Left lung (tissue), 10 donors: ENCODE measurements around the gene INPP5E. TPM values are rescaled to one million over a fixed set of nuclear protein-coding genes. Genes with fewer than 3 reads are reported as not detected.
A peak's percentile ranks its signal among the peaks of the same experiment; 100 is the strongest.

ENCODE experiments used
- ATAC-seq: fragments of 200-7000 bp; cut with Tn5 transposase; one replicate; pipeline ENCODE4 v1.9.1; 2020; ENCODE audit warnings: moderate library complexity
- DNase-seq, 4 donors: peaks; one replicate each; pipeline ENCODE4 v3.0.0-alpha.2; 2013 to 2020
- H3K27ac ChIP-seq, 2 donors: fragments of 200-600 bp; sonication (generic) in 1 of 2; one replicate each; pipeline versions ENCODE4 v1.5.0 to v1.8.0; 2020 to 2021
- H3K27me3 ChIP-seq, 2 donors: fragments of 200-600 bp; sonication (generic) in 1 of 2; one replicate each; pipeline versions ENCODE4 v1.5.0 to v1.8.0; 2020 to 2021
- H3K36me3 ChIP-seq, 2 donors: fragments of 200-600 bp; sonication (generic) in 1 of 2; one replicate each; pipeline versions ENCODE4 v1.5.0 to v1.8.0; 2020 to 2021
- H3K4me1 ChIP-seq, 2 donors: fragments of 200-600 bp; one replicate each; pipeline ENCODE4 v1.8.0; 2021
- H3K4me3 ChIP-seq, 2 donors: fragments of 200-600 bp; sonication (generic) in 1 of 2; one replicate each; pipeline versions ENCODE4 v1.5.0 to v1.8.0; 2020 to 2021; ENCODE audit warnings: mild to moderate bottlenecking in 1 of 2
- H3K9me3 ChIP-seq, 2 donors: fragments of 200-600 bp; sonication (generic) in 1 of 2; one replicate each; pipeline versions ENCODE4 v1.5.0 to v1.8.0; 2020 to 2021
- CTCF ChIP-seq, 2 donors: fragments of 200-600 bp; sonication (generic) in 1 of 2; IDR thresholded peaks; one replicate each; pipeline versions ENCODE4 v1.5.0 to v1.8.0; 2021; ENCODE audit warnings: antibody characterized with exemption in 2 of 2
- intact Hi-C, 2 donors: fragments of 100-400 bp; cut with DNase I; formaldehyde crosslinking; loops; one replicate each; pipeline versions ENCODE4 v1.11.2 to v1.14.2; 2022
- polyA plus RNA-seq, 6 donors: library from polyadenylated mRNA; unstranded; fragments of 120-200 nt; gene quantifications; one replicate each; pipeline ENCODE4 v1.2.1, GENCODE V29; 2013; ENCODE audit not compliant: insufficient read length in 6 of 6
- total RNA-seq, 2 donors: library from RNA; stranded (reverse); fragmentation: NEBNext Ultra II Directional; extraction: Animal tissue kit (Norgen Biotek cat#: 25700); gene quantifications; one replicate each; pipeline ENCODE4 v1.2.1, GENCODE V29; 2021
- donor health status: DM: no; HTN: yes; CAD: no.
- donor health status: DM: no; HTN: no; CAD: no.

The INPP5E gene
- total and polyA plus RNA-seq, 8 donors: 11.4 to 19.8 (median 13.1) TPM

- ATAC-seq (no peak), DNase-seq (no peak)
- peaks cover 0 to 58% of the 10 kb centered on the region in 2 donors for H3K36me3 ChIP-seq
- TF ChIP-seq CTCF (IDR thresholded peaks at IDR 0.05): no peak
- H3K27ac ChIP-seq: no peak overlapping the region
- peaks cover 13 to 19% of the 10 kb centered on the region in 2 donors for H3K4me1 ChIP-seq
- intact Hi-C loops: no loop called here
- H3K9me3 ChIP-seq: no peaks in the 10 kb centered on the region
- H3K4me3 ChIP-seq: no peak overlapping the region
- no peaks in the 10 kb centered on the region for H3K27me3 ChIP-seq
Measured at GRCh38 chr9:136403915-136404800, 35.5 kb downstream of the INPP5E start.

GRCh38 chr9:136403538-136403914 lies 36.1 kb downstream of the INPP5E start:
- ATAC-seq (no peak), DNase-seq (peak in 1 of 4 donors; percentile 30)
- Histone ChIP-seq H3K4me3 (no peak overlapping the region), H3K9me3 (no peaks in the 10 kb centered on the region), H3K27me3 (no peaks in the 10 kb centered on the region), H3K36me3 (peaks cover 0 to 58% of the 10 kb centered on the region in 2 donors), H3K27ac (no peak overlapping the region), H3K4me1 (peaks cover 16 to 19% of the 10 kb centered on the region in 2 donors)
- intact Hi-C loops: no loop called here
- no peak for TF ChIP-seq CTCF (IDR thresholded peaks at IDR 0.05)

- no peak for TF ChIP-seq CTCF (IDR thresholded peaks at IDR 0.05)
- intact Hi-C loops: no loop called here
Measured at GRCh38 chr9:136402067-136402466, 37.6 kb downstream of the INPP5E start.

GRCh38 chr9:136401173-136401922 lies 38.3 kb downstream of the INPP5E start:
- peak in 1 of 4 donors; percentile 25 for DNase-seq
- H3K4me3 ChIP-seq: no peak overlapping the region
- intact Hi-C loops: no loop called here
- TF ChIP-seq CTCF (IDR thresholded peaks at IDR 0.05): no peak
- H3K27me3 ChIP-seq: no peaks in the 10 kb centered on the region
- no peak for ATAC-seq
- H3K4me1 ChIP-seq: peaks cover 16 to 26% of the 10 kb centered on the region in 2 donors
- no peaks in the 10 kb centered on the region for H3K9me3 ChIP-seq
- no peak overlapping the region for H3K27ac ChIP-seq
- H3K36me3 ChIP-seq: peaks cover 0 to 59% of the 10 kb centered on the region in 2 donors

More at GRCh38 chr9:136402067-136402466, 37.6 kb downstream of the INPP5E start:
- DNase-seq (no peak), ATAC-seq (no peak)
- no peak overlapping the region for H3K4me3 ChIP-seq
- H3K9me3 ChIP-seq: no peaks in the 10 kb centered on the region
- no peak overlapping the region for H3K27ac ChIP-seq
- peaks cover 0 to 59% of the 10 kb centered on the region in 2 donors for H3K36me3 ChIP-seq
- no peaks in the 10 kb centered on the region for H3K27me3 ChIP-seq
- H3K4me1 ChIP-seq: peaks cover 16 to 26% of the 10 kb centered on the region in 2 donors
